WTC11 (cell line): ENCODE measurements around the gene IGHMBP2.

Source experiments
- ATF1 ChIP-seq: sonication (generic); formaldehyde crosslinking; IDR thresholded peaks from 2 replicates; pipeline ENCODE4 v1.8.1; 2023; ENCODE audit warnings: mild to moderate bottlenecking, moderate library complexity, missing genetic modification reagents
- ATF3 ChIP-seq: sonication (generic); formaldehyde crosslinking; conservative IDR thresholded peaks from 2 replicates; pipeline ENCODE4 v1.8.1; 2022; ENCODE audit warnings: mild to moderate bottlenecking, missing genetic modification reagents
- CBFB ChIP-seq: sonication (generic); formaldehyde crosslinking; IDR thresholded peaks from 2 replicates; pipeline ENCODE4 v1.8.1; 2022; ENCODE audit warnings: mild to moderate bottlenecking, low read depth, missing genetic modification reagents
- CREB1 ChIP-seq: sonication (generic); formaldehyde crosslinking; IDR thresholded peaks from 2 replicates; pipeline ENCODE4 v1.8.0; 2023; ENCODE audit warnings: mild to moderate bottlenecking, missing genetic modification reagents
- E2F1 ChIP-seq: sonication (generic); formaldehyde crosslinking; IDR thresholded peaks from 2 replicates; pipeline ENCODE4 v1.8.0; 2022; ENCODE audit warnings: mild to moderate bottlenecking, missing genetic modification reagents
- ETV6 ChIP-seq: sonication (generic); formaldehyde crosslinking; IDR thresholded peaks from 2 replicates; pipeline ENCODE4 v1.8.1; 2022; ENCODE audit warnings: mild to moderate bottlenecking, missing genetic modification reagents
- FOXP1 ChIP-seq: sonication (generic); formaldehyde crosslinking; IDR thresholded peaks from 2 replicates; pipeline ENCODE4 v1.8.0; 2022; ENCODE audit warnings: missing genetic modification reagents, mild to moderate bottlenecking, moderate library complexity, borderline replicate concordance
- FOXP4 ChIP-seq: sonication (generic); formaldehyde crosslinking; IDR thresholded peaks from 2 replicates; pipeline ENCODE4 v1.8.0; 2022; ENCODE audit warnings: mild to moderate bottlenecking, missing genetic modification reagents
- NR2C2 ChIP-seq: sonication (generic); formaldehyde crosslinking; IDR thresholded peaks from 2 replicates; pipeline ENCODE4 v1.8.0; 2022; ENCODE audit warnings: mild to moderate bottlenecking, missing genetic modification reagents
- SP1 ChIP-seq: sonication (generic); formaldehyde crosslinking; conservative IDR thresholded peaks from 2 replicates; pipeline ENCODE4 v1.8.1; 2022; ENCODE audit warnings: missing genetic modification reagents
- USF2 ChIP-seq: sonication (generic); formaldehyde crosslinking; IDR thresholded peaks from 2 replicates; pipeline ENCODE4 v1.8.1; 2023; ENCODE audit warnings: mild to moderate bottlenecking, missing genetic modification reagents, moderate library complexity
- ZNF317 ChIP-seq: sonication (generic); formaldehyde crosslinking; IDR thresholded peaks from 2 replicates; pipeline ENCODE4 v1.8.1; 2023; ENCODE audit warnings: low read depth, mild to moderate bottlenecking, moderate library complexity, missing genetic modification reagents, borderline replicate concordance
- TF ChIP-seq, protein P1 (sequence below): fragments of 200-600 bp; IDR thresholded peaks from 2 replicates; pipeline ENCODE4 v1.8.0; 2022; ENCODE audit warnings: antibody characterized with exemption
- TF ChIP-seq, protein P2 (sequence below): sonication (generic); formaldehyde crosslinking; conservative IDR thresholded peaks from 2 replicates; pipeline ENCODE4 v1.8.1; 2023; ENCODE audit warnings: mild to moderate bottlenecking, low read depth, missing genetic modification reagents, moderate library complexity

DNA sequence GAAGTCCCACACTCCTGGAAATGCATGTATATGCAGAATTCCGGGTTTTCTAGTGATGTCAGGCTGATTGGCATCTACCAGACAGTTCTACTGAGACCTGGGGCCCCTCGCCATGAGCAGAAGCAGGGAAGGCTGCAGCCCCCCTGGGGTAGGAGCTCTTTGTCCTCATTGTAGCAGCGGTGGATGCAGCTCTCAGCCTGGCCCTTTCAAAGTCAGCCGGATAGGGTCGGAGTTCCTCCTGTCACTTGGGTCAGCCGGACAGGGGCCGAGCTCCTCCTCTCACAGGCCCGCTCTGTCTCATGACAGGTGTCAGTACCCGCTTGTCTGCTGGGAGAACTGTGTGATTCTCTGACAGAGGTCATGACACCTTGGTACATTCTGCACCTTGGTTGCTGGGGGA is 47.1 kb downstream of the IGHMBP2 start:
- TF ChIP-seq ETV6 (CRISPR knock-in tag): no peak
- no peak for TF ChIP-seq SP1 (CRISPR knock-in tag)
- TF ChIP-seq, protein P1, sequence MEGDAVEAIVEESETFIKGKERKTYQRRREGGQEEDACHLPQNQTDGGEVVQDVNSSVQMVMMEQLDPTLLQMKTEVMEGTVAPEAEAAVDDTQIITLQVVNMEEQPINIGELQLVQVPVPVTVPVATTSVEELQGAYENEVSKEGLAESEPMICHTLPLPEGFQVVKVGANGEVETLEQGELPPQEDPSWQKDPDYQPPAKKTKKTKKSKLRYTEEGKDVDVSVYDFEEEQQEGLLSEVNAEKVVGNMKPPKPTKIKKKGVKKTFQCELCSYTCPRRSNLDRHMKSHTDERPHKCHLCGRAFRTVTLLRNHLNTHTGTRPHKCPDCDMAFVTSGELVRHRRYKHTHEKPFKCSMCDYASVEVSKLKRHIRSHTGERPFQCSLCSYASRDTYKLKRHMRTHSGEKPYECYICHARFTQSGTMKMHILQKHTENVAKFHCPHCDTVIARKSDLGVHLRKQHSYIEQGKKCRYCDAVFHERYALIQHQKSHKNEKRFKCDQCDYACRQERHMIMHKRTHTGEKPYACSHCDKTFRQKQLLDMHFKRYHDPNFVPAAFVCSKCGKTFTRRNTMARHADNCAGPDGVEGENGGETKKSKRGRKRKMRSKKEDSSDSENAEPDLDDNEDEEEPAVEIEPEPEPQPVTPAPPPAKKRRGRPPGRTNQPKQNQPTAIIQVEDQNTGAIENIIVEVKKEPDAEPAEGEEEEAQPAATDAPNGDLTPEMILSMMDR: no peak
- no peak for TF ChIP-seq CBFB (CRISPR knock-in tag)
- TF ChIP-seq ZNF317: no peak
- TF ChIP-seq NR2C2 (CRISPR knock-in tag): no peak
- TF ChIP-seq ATF1 (CRISPR knock-in tag): no peak
- TF ChIP-seq ATF3 (CRISPR knock-in tag): no peak
- TF ChIP-seq FOXP1 (CRISPR knock-in tag): no peak
- no peak for TF ChIP-seq E2F1 (CRISPR knock-in tag)
- TF ChIP-seq USF2 (CRISPR knock-in tag): no peak
- TF ChIP-seq CREB1 (CRISPR knock-in tag): no peak
- TF ChIP-seq FOXP4 (CRISPR knock-in tag): no peak
- TF ChIP-seq, protein P2, sequence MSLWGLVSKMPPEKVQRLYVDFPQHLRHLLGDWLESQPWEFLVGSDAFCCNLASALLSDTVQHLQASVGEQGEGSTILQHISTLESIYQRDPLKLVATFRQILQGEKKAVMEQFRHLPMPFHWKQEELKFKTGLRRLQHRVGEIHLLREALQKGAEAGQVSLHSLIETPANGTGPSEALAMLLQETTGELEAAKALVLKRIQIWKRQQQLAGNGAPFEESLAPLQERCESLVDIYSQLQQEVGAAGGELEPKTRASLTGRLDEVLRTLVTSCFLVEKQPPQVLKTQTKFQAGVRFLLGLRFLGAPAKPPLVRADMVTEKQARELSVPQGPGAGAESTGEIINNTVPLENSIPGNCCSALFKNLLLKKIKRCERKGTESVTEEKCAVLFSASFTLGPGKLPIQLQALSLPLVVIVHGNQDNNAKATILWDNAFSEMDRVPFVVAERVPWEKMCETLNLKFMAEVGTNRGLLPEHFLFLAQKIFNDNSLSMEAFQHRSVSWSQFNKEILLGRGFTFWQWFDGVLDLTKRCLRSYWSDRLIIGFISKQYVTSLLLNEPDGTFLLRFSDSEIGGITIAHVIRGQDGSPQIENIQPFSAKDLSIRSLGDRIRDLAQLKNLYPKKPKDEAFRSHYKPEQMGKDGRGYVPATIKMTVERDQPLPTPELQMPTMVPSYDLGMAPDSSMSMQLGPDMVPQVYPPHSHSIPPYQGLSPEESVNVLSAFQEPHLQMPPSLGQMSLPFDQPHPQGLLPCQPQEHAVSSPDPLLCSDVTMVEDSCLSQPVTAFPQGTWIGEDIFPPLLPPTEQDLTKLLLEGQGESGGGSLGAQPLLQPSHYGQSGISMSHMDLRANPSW (CRISPR knock-in tag): no peak
